Bronchus fibroblast of lung (primary cell): ENCODE data around the gene SEPTIN5. TPM values are rescaled to one million over a fixed set of nuclear protein-coding genes. Genes with fewer than 3 reads are reported as not detected.

Experiments
- total RNA-seq: library from RNA; depleted of rRNA; stranded (reverse); fragments of >200 nt; gene quantifications from 2 replicates; pipeline ENCODE4 v1.2.3, GENCODE V29; 2015

The SEPTIN5 gene
- 8.4 and 12.8 TPM in 2 replicates for total RNA-seq

GRCh38 chr22:19714312-19715187 is at the start of gene SEPTIN5:
TSS of gene SEPTIN5 (plus strand) at chr22:19714503. CDS start at chr22:19714589, 86 bp downstream.

GRCh38 chr22:19723232-19723982 is 9.1 kb downstream of the SEPTIN5 start, which contains the start of gene GP1BB:
TSS of gene GP1BB (plus strand) at chr22:19723539. CDS start at chr22:19723570, 31 bp downstream.

GRCh38 chr22:19760058-19760950 is 46.0 kb downstream of the SEPTIN5 start, which contains the start of gene TBX1:
TSS of gene TBX1 (plus strand) at chr22:19760778. CDS start at chr22:19760844, 66 bp downstream.

Other genes with a start within 250 kb of the SEPTIN5 start
- gene UFD1, start 235.3 kb upstream of the SEPTIN5 start, total RNA-seq = 44.4 and 54.3 TPM in 2 replicates
- 45.9 and 47.9 TPM in 2 replicates for gene CDC45, start 234.6 kb upstream of the SEPTIN5 start, total RNA-seq
- gene CLDN5, start 190.1 kb upstream of the SEPTIN5 start, total RNA-seq = 0.50 and 1.8 TPM in 2 replicates
- gene GP1BB, start 9.0 kb downstream of the SEPTIN5 start, total RNA-seq = 0.50 TPM in 1 of 2 replicates, not detected in the other
- gene TBX1, start 46.3 kb downstream of the SEPTIN5 start, total RNA-seq = under 0.01 TPM in 1 of 2 replicates, not detected in the other
- 11.6 and 12.8 TPM in 2 replicates for gene GNB1L, start 140.4 kb downstream of the SEPTIN5 start, total RNA-seq
- gene RTL10, start 140.4 kb downstream of the SEPTIN5 start, total RNA-seq = 9.4 and 10.3 TPM in 2 replicates
- 290 and 340 TPM in 2 replicates for gene COMT, start 227.3 kb downstream of the SEPTIN5 start, total RNA-seq
- gene TXNRD2, start 227.3 kb downstream of the SEPTIN5 start, total RNA-seq = 27.6 and 28.6 TPM in 2 replicates